ENCODE results near the gene SLC26A11. TPM values are rescaled to one million over a fixed set of nuclear protein-coding genes. Genes with fewer than 3 reads are reported as not detected.

Gene SLC26A11
- total and polyA plus RNA-seq, 2 of the 13 experiments (the other 11 are each of a cell fraction or from before 2014, with no cell fraction given) = 8.7 to 13.2 TPM

GRCh38 chr17:80182845-80183223 is 37.4 kb upstream of the SLC26A11 start:
- intact Hi-C loops (cut with micrococcal nuclease; ENCODE audit: unreplicated experiment) (no loop called here), in situ Hi-C loops (cut with HindIII; ENCODE audit: extremely low pct_ligation_motif_present, low pct_unique_long_range_greater_than_20kb) (no loop called here)
- Histone ChIP-seq H4K20me1 (ENCODE audit: insufficient read depth, low read length) (no peaks in the 10 kb centered on the region), H3K4me1 (ENCODE audit: insufficient read depth, low read length) (peaks cover 18% of the 10 kb centered on the region), H3K9me3 (ENCODE audit: low read length) (no peaks in the 10 kb centered on the region), H3K4me3 (replicated peaks in 1 of 3; ENCODE audit: insufficient read depth in 1 of 3, low read depth in 2 of 3, low read length in 3 of 3) (no peak overlapping the region), H3K79me2 (ENCODE audit: insufficient read depth, low read length) (no peaks in the 10 kb centered on the region), H3K36me3 (replicated peaks in 1 of 2; ENCODE audit: control insufficient read depth in 1 of 2, insufficient read depth in 2 of 2, low read length in 2 of 2) (no peaks in the 10 kb centered on the region), H3K9ac (ENCODE audit: insufficient read depth, low read depth, low read length) (no peak overlapping the region), H3K27ac (ENCODE audit: extremely low read length, insufficient read depth, low read length) (no peak overlapping the region), H3K27me3 (ENCODE audit: control insufficient read depth in 1 of 2, insufficient read depth in 2 of 2, low read length in 2 of 2) (peaks cover 16 to 97% of the 10 kb centered on the region in 2 experiments), H3K4me2 (ENCODE audit: low read depth, low read length) (no peak overlapping the region), H2AFZ (ENCODE audit: low read length) (no peak overlapping the region)
- ATAC-seq (no peak), DNase-seq (ENCODE audit: low spot score) (no peak), FAIRE-seq (no peak)
- WGBS (ENCODE audit: low lambda C conversion rate) = 58% methylated on average over 8 of the region's 12 CpGs
- no TSS peak for BruUV-seq (replicated peaks)
- ChIA-PET CTCF (ENCODE audit: low intra/inter-chr PET ratio, low total read pairs) (no interaction called here), POLR2A (no interaction called here)
- TF ChIP-seq HNRNPLL (IDR thresholded peaks at IDR 0.05; ENCODE audit: low read depth, low read length, poor library complexity, severe bottlenecking) (no peak), CEBPZ (IDR thresholded peaks at IDR 0.05; ENCODE audit: low read length) (no peak), SMAD9 (CRISPR knock-in tag; IDR thresholded peaks at IDR 0.05) (no peak), HOXA9 (CRISPR knock-in tag; IDR thresholded peaks at IDR 0.05; ENCODE audit: borderline replicate concordance) (no peak), FOXK2 (IDR thresholded peaks at IDR 0.05) (no peak), BHLHE40 (IDR thresholded peaks at IDR 0.05; ENCODE audit: low read length) (no peak), TIGD3 (CRISPR knock-in tag; IDR thresholded peaks at IDR 0.05; ENCODE audit: borderline replicate concordance) (no peak), RARG (CRISPR knock-in tag; IDR thresholded peaks at IDR 0.05; ENCODE audit: low read depth) (no peak), ZNF24 (IDR thresholded peaks at IDR 0.05) (no peak), GPN1 (CRISPR knock-in tag; IDR thresholded peaks at IDR 0.05; ENCODE audit: borderline replicate concordance) (no peak), ETS1 (CRISPR knock-in tag; IDR thresholded peaks at IDR 0.05) (no peak), THYN1 (CRISPR knock-in tag; IDR thresholded peaks at IDR 0.05; ENCODE audit: borderline replicate concordance, low read depth) (no peak), ZNF274 (CRISPR knock-in tag; IDR thresholded peaks at IDR 0.05) (no peak), ZNF549 (CRISPR knock-in tag; IDR thresholded peaks at IDR 0.05) (no peak), ZBTB4 (CRISPR knock-in tag; IDR thresholded peaks at IDR 0.05; ENCODE audit: borderline replicate concordance) (no peak), HNRNPH1 (optimal IDR thresholded peaks at IDR 0.05; ENCODE audit: low read depth, low read length) (no peak), AGO1 (IDR thresholded peaks at IDR 0.05; ENCODE audit: low read depth, low read length, poor library complexity, severe bottlenecking) (no peak)

All from HepG2 (cell line).